Bronchial epithelial cell (primary cell): Measurements from ENCODE around the gene MAGI2. TPM values are rescaled to one million over a fixed set of nuclear protein-coding genes. Genes with fewer than 3 reads are reported as not detected.

Experiments used
- DNase-seq: peaks from one replicate; pipeline ENCODE4 v3.0.0-alpha.2; 2010; ENCODE audit warnings: low read depth
- FAIRE-seq: peaks from 2 replicates; lab custom pipeline; 2011; peaks lifted over from hg19 to GRCh38; lab: Jason Lieb, UNC
- H3K27me3 ChIP-seq: 2 replicates; pipeline ENCODE4 v1.5.1; 2011; ENCODE audit warnings: low read length; ENCODE audit not compliant: control insufficient read depth, insufficient read depth
- H3K36me3 ChIP-seq: 2 replicates; pipeline ENCODE4 v1.5.1; 2011; ENCODE audit warnings: low read length; ENCODE audit not compliant: control insufficient read depth, insufficient read depth
- H3K4me3 ChIP-seq: 2 replicates; pipeline ENCODE4 v1.5.1; 2011; ENCODE audit warnings: mild to moderate bottlenecking, low read depth, low read length, control low read depth
- CTCF ChIP-seq: IDR thresholded peaks from 2 replicates; pipeline ENCODE4 v1.5.1; 2011; ENCODE audit warnings: mild to moderate bottlenecking, moderate library complexity, low read length, control low read depth, inconsistent platforms; ENCODE audit not compliant: insufficient read depth, severe bottlenecking
- total RNA-seq: library from RNA; depleted of rRNA; stranded (reverse); fragments of >200 nt; gene quantifications from 2 replicates; pipeline ENCODE4 v1.2.1, GENCODE V29; 2014

Gene MAGI2
- total RNA-seq, 1 donor from 2014 or later = 2.6 TPM

GRCh38 chr7:79241288-79242060 lies 212.0 kb downstream of the MAGI2 start:
- FAIRE-seq = no peak
- no peaks in the 10 kb centered on the region for H3K36me3 ChIP-seq
- H3K27me3 ChIP-seq = no peaks in the 10 kb centered on the region
- TF ChIP-seq CTCF = no peak
- no peak overlapping the region for H3K4me3 ChIP-seq
- DNase-seq = peak; percentile 33

- no peak overlapping the region for H3K4me3 ChIP-seq
- no peak for TF ChIP-seq CTCF
- FAIRE-seq (no peak), DNase-seq (no peak)
- H3K27me3 ChIP-seq = no peaks in the 10 kb centered on the region
- no peaks in the 10 kb centered on the region for H3K36me3 ChIP-seq
Observed at GRCh38 chr7:79240413-79240812, 213.1 kb downstream of the MAGI2 start.

- peak; percentile 63 for DNase-seq
- no peak for FAIRE-seq
- no peaks in the 10 kb centered on the region for H3K27me3 ChIP-seq
- no peaks in the 10 kb centered on the region for H3K36me3 ChIP-seq
- H3K4me3 ChIP-seq = no peak overlapping the region
- no peak for TF ChIP-seq CTCF
Observed at GRCh38 chr7:79236352-79237028, 217.0 kb downstream of the MAGI2 start.

- Histone ChIP-seq H3K27me3 (no peaks in the 10 kb centered on the region), H3K4me3 (no peak overlapping the region), H3K36me3 (no peaks in the 10 kb centered on the region)
- DNase-seq (no peak), FAIRE-seq (no peak)
- TF ChIP-seq CTCF = no peak
Observed at GRCh38 chr7:79227044-79227443, 226.4 kb downstream of the MAGI2 start.

GRCh38 chr7:79221211-79221610 lies 232.3 kb downstream of the MAGI2 start:
- H3K4me3 ChIP-seq = no peak overlapping the region
- no peaks in the 10 kb centered on the region for H3K27me3 ChIP-seq
- DNase-seq (no peak), FAIRE-seq (no peak)
- TF ChIP-seq CTCF = no peak
- no peaks in the 10 kb centered on the region for H3K36me3 ChIP-seq
